SK-N-SH treated with all-trans-retinoic acid at 6 μM for 48 hours (cell line): ENCODE results near the gene CDK14.
"Not testable (repeated sequence)": the region's sequence is repeated elsewhere in the genome, so short reads cannot be mapped to it uniquely, and the experiment has no call there.

Source experiments
- ATAC-seq: fragments of 200-7000 bp; cut with Tn5 transposase; 3 replicates; pipeline ENCODE4 v1.9.1; 2020; ENCODE audit warnings: mild to moderate bottlenecking, moderate library complexity
- ARNTL ChIP-seq: fragments of 450-650 bp; formaldehyde crosslinking; IDR thresholded peaks from 2 replicates; pipeline ENCODE4 v1.5.0; 2020; ENCODE audit warnings: low read depth, mild to moderate bottlenecking, moderate library complexity, borderline replicate concordance
- BACH2 ChIP-seq: fragments of 250-450 bp; sonication (Bioruptor Pico); IDR thresholded peaks from 2 replicates; pipeline ENCODE4 v1.9.0; 2021; ENCODE audit warnings: mild to moderate bottlenecking, borderline replicate concordance
- CSDC2 ChIP-seq: fragments of 250-450 bp; sonication (Bioruptor Pico); IDR thresholded peaks from 2 replicates; pipeline ENCODE4 v1.5.0; 2020; ENCODE audit warnings: mild to moderate bottlenecking, moderate library complexity
- ESRRG ChIP-seq: fragments of 250-450 bp; sonication (Bioruptor Pico); IDR thresholded peaks from 2 replicates; pipeline ENCODE4 v1.6.1; 2021; ENCODE audit warnings: mild to moderate bottlenecking
- GLIS3 ChIP-seq: fragments of 250-450 bp; sonication (Bioruptor Pico); IDR thresholded peaks from 2 replicates; pipeline ENCODE4 v1.5.0; 2020; ENCODE audit warnings: mild to moderate bottlenecking, moderate library complexity
- ISL1 ChIP-seq: fragments of 250-450 bp; sonication (Bioruptor Pico); IDR thresholded peaks from 2 replicates; pipeline ENCODE4 v2.1.2; 2022; ENCODE audit warnings: mild to moderate bottlenecking, moderate library complexity
- OSR1 ChIP-seq: fragments of 250-450 bp; sonication (Bioruptor Pico); IDR thresholded peaks from 2 replicates; pipeline ENCODE4 v1.8.0; 2022; ENCODE audit warnings: moderate library complexity, mild to moderate bottlenecking, inconsistent platforms
- PPARA ChIP-seq: fragments of 250-450 bp; sonication (Bioruptor Pico); IDR thresholded peaks from 2 replicates; pipeline ENCODE4 v1.5.0; 2020; ENCODE audit warnings: mild to moderate bottlenecking, borderline replicate concordance
- RARB ChIP-seq: fragments of 250-450 bp; sonication (Bioruptor Pico); IDR thresholded peaks from 2 replicates; pipeline ENCODE4 v1.8.0; 2021; ENCODE audit warnings: mild to moderate bottlenecking, moderate library complexity
- SNAI2 ChIP-seq: fragments of 250-450 bp; sonication (Bioruptor Pico); IDR thresholded peaks from 2 replicates; pipeline ENCODE4 v1.5.0; 2020; ENCODE audit warnings: mild to moderate bottlenecking, moderate library complexity
- TCF4 ChIP-seq: fragments of 250-450 bp; sonication (Bioruptor Pico); IDR thresholded peaks from 2 replicates; pipeline ENCODE4 v1.8.0; 2021; ENCODE audit warnings: mild to moderate bottlenecking, moderate library complexity, borderline replicate concordance
- TOX ChIP-seq: fragments of 250-450 bp; sonication (Bioruptor Pico); IDR thresholded peaks from 2 replicates; pipeline ENCODE4 v1.8.0; 2021; ENCODE audit warnings: mild to moderate bottlenecking, moderate library complexity, borderline replicate concordance
- ZC3H10 ChIP-seq: fragments of 250-450 bp; sonication (Bioruptor Pico); IDR thresholded peaks from 2 replicates; pipeline ENCODE4 v1.5.1; 2021; ENCODE audit warnings: mild to moderate bottlenecking, moderate library complexity
- ZFP3 ChIP-seq: fragments of 250-450 bp; sonication (Bioruptor Pico); IDR thresholded peaks from 2 replicates; pipeline ENCODE4 v1.5.0; 2020; ENCODE audit warnings: mild to moderate bottlenecking, moderate library complexity
- ZFP30 ChIP-seq: fragments of 450-650 bp; formaldehyde crosslinking; IDR thresholded peaks from 2 replicates; pipeline ENCODE4 v1.5.0; 2022; ENCODE audit warnings: mild to moderate bottlenecking, moderate library complexity
- ZNF70 ChIP-seq: fragments of 450-650 bp; formaldehyde crosslinking; IDR thresholded peaks from 2 replicates; pipeline ENCODE4 v1.5.0; 2020; ENCODE audit warnings: mild to moderate bottlenecking, moderate library complexity
- TF ChIP-seq, protein P1 (sequence below): fragments of 250-450 bp; sonication (Bioruptor Pico); IDR thresholded peaks from 2 replicates; pipeline ENCODE4 v1.5.0; 2020; ENCODE audit warnings: mild to moderate bottlenecking, moderate library complexity
- TF ChIP-seq, protein P2 (sequence below): fragments of 250-450 bp; sonication (Bioruptor Pico); IDR thresholded peaks from 2 replicates; pipeline ENCODE4 v1.5.1; 2021; ENCODE audit warnings: mild to moderate bottlenecking, moderate library complexity
- TF ChIP-seq, protein P3 (sequence below): fragments of 250-450 bp; sonication (Bioruptor Pico); IDR thresholded peaks from 2 replicates; pipeline ENCODE4 v1.5.1; 2020; ENCODE audit warnings: low read depth, mild to moderate bottlenecking, moderate library complexity

Gene CDK14

DNA sequence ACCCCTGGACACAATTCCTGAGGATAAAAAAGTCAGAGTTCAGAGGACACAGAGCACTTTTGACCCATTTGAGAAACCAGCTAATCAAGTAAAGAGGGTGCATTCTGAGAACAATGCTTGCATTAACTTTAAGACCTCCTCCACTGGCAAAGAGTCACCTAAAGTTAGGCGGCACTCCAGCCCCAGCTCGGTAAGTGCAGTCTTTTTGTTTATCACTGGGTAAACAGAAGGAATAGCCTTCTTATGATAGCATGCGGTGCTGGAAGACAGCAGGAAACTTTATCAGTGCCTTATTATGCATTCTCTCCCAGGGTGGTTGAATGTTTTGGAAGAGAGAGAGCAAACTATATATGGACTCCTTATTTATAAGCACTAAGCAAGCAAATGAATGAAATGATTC, 130.5 kb downstream of the CDK14 start (continued):
- TF ChIP-seq, protein P1, sequence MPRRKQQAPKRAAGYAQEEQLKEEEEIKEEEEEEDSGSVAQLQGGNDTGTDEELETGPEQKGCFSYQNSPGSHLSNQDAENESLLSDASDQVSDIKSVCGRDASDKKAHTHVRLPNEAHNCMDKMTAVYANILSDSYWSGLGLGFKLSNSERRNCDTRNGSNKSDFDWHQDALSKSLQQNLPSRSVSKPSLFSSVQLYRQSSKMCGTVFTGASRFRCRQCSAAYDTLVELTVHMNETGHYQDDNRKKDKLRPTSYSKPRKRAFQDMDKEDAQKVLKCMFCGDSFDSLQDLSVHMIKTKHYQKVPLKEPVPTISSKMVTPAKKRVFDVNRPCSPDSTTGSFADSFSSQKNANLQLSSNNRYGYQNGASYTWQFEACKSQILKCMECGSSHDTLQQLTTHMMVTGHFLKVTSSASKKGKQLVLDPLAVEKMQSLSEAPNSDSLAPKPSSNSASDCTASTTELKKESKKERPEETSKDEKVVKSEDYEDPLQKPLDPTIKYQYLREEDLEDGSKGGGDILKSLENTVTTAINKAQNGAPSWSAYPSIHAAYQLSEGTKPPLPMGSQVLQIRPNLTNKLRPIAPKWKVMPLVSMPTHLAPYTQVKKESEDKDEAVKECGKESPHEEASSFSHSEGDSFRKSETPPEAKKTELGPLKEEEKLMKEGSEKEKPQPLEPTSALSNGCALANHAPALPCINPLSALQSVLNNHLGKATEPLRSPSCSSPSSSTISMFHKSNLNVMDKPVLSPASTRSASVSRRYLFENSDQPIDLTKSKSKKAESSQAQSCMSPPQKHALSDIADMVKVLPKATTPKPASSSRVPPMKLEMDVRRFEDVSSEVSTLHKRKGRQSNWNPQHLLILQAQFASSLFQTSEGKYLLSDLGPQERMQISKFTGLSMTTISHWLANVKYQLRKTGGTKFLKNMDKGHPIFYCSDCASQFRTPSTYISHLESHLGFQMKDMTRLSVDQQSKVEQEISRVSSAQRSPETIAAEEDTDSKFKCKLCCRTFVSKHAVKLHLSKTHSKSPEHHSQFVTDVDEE (CRISPR knock-in tag), result no peak
- TF ChIP-seq ZNF70 (CRISPR knock-in tag), result no peak
- TF ChIP-seq ZC3H10 (CRISPR knock-in tag), result no peak
- TF ChIP-seq RARB, result no peak
- TF ChIP-seq, protein P2, sequence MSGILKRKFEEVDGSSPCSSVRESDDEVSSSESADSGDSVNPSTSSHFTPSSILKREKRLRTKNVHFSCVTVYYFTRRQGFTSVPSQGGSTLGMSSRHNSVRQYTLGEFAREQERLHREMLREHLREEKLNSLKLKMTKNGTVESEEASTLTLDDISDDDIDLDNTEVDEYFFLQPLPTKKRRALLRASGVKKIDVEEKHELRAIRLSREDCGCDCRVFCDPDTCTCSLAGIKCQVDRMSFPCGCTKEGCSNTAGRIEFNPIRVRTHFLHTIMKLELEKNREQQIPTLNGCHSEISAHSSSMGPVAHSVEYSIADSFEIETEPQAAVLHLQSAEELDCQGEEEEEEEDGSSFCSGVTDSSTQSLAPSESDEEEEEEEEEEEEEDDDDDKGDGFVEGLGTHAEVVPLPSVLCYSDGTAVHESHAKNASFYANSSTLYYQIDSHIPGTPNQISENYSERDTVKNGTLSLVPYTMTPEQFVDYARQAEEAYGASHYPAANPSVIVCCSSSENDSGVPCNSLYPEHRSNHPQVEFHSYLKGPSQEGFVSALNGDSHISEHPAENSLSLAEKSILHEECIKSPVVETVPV, result no peak
- TF ChIP-seq, all 23 proteins: peak for 0

DNA sequence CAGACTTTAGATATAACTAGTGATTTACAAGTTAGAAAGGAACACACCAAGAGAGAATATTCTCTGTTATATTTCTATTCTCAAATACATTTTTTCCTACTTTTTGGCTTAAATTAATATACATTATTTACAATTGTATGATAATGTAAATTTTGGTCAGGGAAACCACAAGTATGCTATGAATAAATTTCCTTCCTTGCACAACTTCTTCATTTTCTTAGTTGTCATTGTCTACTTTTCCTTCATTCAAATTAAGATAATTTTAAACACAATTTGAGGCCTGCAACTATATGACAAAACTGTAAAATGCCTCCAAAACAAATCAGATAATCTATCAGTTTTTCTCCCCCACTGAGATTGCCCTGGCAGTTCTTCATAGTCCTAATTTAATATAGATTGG, 131.3 kb downstream of the CDK14 start:
- ATAC-seq, result no peak
- TF ChIP-seq ZFP30 (CRISPR knock-in tag) (no peak), TCF4 (CRISPR knock-in tag) (no peak), ARNTL (CRISPR knock-in tag) (no peak), GLIS3 (CRISPR knock-in tag) (no peak), TOX (CRISPR knock-in tag) (no peak), OSR1 (no peak), ISL1 (no peak), RARB (no peak), BACH2 (CRISPR knock-in tag) (no peak), ZFP3 (no peak), CSDC2 (CRISPR knock-in tag) (no peak), ZNF70 (CRISPR knock-in tag) (no peak), PPARA (no peak)
- TF ChIP-seq, protein P3, sequence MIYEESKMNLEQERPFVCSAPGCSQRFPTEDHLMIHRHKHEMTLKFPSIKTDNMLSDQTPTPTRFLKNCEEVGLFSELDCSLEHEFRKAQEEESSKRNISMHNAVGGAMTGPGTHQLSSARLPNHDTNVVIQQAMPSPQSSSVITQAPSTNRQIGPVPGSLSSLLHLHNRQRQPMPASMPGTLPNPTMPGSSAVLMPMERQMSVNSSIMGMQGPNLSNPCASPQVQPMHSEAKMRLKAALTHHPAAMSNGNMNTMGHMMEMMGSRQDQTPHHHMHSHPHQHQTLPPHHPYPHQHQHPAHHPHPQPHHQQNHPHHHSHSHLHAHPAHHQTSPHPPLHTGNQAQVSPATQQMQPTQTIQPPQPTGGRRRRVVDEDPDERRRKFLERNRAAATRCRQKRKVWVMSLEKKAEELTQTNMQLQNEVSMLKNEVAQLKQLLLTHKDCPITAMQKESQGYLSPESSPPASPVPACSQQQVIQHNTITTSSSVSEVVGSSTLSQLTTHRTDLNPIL (CRISPR knock-in tag), result no peak
- TF ChIP-seq, protein P1 (CRISPR knock-in tag), result no peak

DNA sequence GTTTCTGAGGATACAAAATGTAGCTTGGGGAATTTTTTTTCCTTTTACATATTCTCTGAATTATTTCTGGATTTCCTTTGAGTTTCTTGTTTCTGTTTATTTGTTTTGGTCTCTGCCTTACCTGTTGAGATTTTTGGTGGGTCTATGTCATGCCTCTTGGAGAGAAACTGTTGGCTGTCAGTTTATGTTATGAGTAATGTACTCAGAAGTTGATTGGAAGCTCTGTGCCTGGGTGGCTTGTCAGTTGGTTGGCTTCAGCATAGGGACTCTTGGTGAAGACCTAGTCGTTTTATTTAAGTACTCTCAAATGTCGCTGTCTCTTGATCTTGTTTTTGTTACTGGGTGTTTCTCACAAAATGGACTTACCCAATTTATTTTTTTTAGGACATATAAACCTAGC, 132.4 kb downstream of the CDK14 start:
- ATAC-seq, result no peak
- TF ChIP-seq TOX (CRISPR knock-in tag) (no peak), SNAI2 (CRISPR knock-in tag) (no peak), PPARA (no peak), ESRRG (CRISPR knock-in tag) (no peak), ZFP30 (CRISPR knock-in tag) (no peak)
- TF ChIP-seq, protein P2, result no peak

DNA sequence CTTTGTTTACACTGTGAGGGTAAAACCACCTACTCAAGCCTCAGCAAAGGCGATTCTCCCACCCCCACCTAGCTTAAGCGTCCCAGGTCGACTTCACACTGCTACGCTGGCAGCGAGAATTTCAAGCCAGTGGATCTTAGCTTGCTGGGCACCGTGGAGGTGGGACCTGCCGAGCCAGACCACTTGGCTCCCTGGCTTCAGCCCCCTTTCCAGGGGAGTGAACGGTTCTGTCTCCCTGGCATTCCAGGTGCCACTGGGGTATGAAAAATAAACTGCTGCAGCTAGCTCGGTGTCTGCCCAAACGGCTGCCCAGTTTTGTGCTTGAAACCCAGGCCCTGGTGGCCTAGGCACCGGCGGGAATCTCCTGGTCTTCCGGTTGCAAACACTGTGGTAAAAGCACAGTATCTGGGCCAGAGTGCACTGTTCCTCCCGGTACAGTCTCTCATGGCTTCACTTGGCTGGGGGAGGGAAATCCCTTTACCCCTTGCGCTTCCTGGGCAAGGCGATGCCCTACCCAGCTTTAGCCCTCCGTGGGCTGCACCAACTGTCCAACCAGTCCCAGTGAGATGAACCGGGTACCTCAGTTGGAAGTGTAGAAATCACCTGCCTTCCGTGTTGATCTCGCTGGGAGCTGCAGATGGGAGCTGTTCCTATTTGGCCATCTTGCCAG, 139.6 kb downstream of the CDK14 start:
- ATAC-seq, result not testable (repeated sequence)
